Activated T-cell treated with anti-CD3 and anti-CD28 coated beads, Interleukin-2, amount 50 U/mL, for 24 hours (primary cell): ENCODE data around the gene MYBPC3.

ENCODE experiments used
- DNase-seq: peaks from one replicate; pipeline ENCODE4 v3.0.0-alpha.2; 2020
- H3K27ac Mint-ChIP-seq: 2 replicates; pipeline ENCODE4 v1.8.0; 2020; ENCODE audit warnings: mild to moderate bottlenecking, mixed read lengths
- H3K27me3 Mint-ChIP-seq: 2 replicates; pipeline ENCODE4 v1.8.0; 2020; ENCODE audit warnings: mixed read lengths
- H3K36me3 Mint-ChIP-seq: 2 replicates; pipeline ENCODE4 v1.8.0; 2020; ENCODE audit warnings: low read depth, mixed read lengths
- H3K4me1 Mint-ChIP-seq: 2 replicates; pipeline ENCODE4 v1.8.0; 2020; ENCODE audit warnings: low read depth, mixed read lengths
- H3K4me3 Mint-ChIP-seq: 2 replicates; pipeline ENCODE4 v1.8.0; 2020; ENCODE audit warnings: mild to moderate bottlenecking, moderate library complexity, mixed read lengths
- H3K9me3 Mint-ChIP-seq: 2 replicates; pipeline ENCODE4 v1.8.0; 2020; ENCODE audit warnings: mixed read lengths

The MYBPC3 gene

DNA sequence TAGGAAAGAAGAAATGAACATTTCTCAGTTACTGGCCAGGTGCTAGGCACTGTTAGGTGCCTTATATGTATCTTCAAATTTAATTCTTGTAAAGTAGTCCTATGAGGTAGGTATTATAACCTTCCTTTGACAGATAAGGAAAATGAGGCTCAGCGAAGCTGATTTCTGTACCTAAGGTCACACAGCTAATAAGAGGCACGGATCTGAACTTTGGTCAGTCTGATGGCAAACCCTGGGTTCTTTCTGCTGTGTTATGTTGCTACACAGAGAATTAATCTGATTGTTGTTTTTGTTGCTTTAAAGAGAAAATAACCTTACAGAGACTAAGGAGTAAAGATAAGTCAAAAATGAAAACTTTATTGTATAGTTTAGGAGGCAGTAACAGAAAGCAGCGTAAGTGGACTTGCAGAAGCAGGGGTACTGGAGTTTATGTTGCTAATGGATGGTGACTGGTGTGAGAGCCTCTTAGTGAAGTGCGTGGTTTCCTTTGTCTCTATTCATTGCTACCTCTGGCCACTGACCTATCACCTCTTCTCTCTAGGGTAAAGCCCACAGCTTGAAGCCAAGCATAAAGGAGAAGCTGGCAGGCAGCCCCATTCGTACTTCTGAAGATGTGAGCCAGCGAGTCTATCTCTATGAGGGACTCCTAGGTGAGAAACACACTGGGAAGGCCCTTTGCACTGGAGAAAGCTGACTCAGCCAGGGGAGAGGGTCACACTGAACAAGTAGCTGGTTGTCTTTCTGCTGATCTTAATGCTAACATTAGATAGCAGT, 44.3 kb downstream of the MYBPC3 start:
- Mint-ChIP-seq H3K4me1 (peaks cover 2% of the 10 kb centered on the region), H3K9me3 (no peaks in the 10 kb centered on the region), H3K4me3 (no peak overlapping the region), H3K27ac (no peak overlapping the region), H3K36me3 (peaks cover 96% of the 10 kb centered on the region), H3K27me3 (no peaks in the 10 kb centered on the region)
- DNase-seq = peak; percentile 5

DNA sequence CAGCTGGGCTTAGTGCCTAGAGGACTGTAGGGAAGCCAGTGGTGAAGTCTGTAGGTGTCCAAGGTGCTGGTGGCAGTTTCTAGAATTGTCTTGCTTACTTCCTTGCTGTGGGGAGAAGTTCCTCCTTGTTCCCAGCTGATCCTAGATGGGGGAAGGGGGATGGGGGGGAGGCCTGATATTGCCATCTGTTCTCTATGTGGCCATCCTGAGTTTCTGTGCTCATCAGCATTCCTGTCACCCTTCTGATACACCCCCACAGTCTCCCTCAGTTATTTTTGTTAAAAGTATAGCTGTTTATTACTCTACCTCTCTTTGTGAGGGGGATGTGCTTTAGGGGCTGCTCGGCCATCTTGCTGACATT, 46.0 kb downstream of the MYBPC3 start:
- no peak for DNase-seq
- Mint-ChIP-seq H3K4me1 (peaks cover 11% of the 10 kb centered on the region), H3K9me3 (peaks cover 7% of the 10 kb centered on the region), H3K27ac (peak overlapping the region; percentile 44), H3K4me3 (no peak overlapping the region), H3K36me3 (peaks cover 98% of the 10 kb centered on the region), H3K27me3 (no peaks in the 10 kb centered on the region)

DNA sequence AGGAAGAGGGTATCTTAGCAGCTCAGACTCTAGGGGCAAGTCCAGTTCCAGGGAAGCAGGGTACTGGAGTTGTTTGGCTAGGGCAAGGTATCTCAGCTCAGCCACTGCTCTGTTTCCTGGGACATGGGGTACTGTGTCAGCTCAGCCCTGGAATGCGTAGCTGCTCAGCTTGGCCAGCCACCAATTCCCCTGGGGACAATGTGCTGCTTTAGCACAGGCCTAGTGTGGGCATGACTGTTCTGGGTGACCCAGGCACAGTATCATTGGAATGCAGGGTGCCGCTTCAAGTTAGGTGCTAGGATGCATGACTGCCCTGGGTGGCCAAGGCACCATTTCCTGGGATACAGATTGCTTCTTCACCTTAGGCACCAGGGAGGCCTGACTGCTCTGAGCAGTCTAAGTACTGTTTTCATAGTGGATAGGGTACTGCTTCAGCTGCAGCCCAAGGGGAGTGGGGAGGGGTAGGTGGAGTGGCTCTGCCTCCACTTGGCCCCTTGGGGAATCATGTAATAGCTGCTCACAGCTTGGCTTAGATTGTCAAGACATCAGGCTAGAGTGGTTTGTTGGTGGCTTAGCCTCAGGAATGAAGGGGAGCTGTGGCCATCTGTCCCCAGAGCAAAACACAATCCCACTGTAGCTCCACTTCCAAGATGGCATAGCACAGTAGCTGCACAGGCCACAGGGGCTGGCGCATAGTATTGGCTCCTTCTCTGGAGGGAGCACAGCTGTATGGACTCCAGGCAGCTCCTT, 46.6 kb downstream of the MYBPC3 start:
- Mint-ChIP-seq H3K4me1 (peaks cover 11% of the 10 kb centered on the region), H3K36me3 (peaks cover 97% of the 10 kb centered on the region), H3K27ac (peak overlapping the region; percentile 44), H3K9me3 (peaks cover 7% of the 10 kb centered on the region), H3K4me3 (no peak overlapping the region), H3K27me3 (no peaks in the 10 kb centered on the region)
- peak; percentile 14 for DNase-seq

DNA sequence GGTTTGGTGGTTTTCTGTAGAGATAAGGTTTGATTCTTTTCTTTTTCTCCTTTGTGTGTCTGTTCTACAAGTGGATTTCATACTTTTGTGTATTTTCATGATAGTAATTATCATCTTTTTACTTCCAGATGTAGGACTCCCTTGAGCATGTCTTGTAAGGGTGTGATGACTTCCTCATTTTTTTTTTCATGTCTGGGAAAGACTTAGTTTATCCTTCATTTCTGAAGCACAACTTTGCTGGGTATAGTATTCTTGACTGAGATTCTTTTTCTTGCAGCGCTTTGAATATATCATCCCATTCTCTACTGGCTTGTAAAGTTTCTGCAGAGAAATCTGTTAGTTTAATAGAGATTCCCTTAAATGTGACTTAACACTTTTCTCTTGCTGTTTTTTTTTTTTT, 49.6 kb downstream of the MYBPC3 start:
- no peak for DNase-seq
- peaks cover 7% of the 10 kb centered on the region for H3K9me3 Mint-ChIP-seq
- peaks cover 99% of the 10 kb centered on the region for H3K36me3 Mint-ChIP-seq
- peak overlapping the region; percentile 83 for H3K27ac Mint-ChIP-seq
- peaks cover 13% of the 10 kb centered on the region for H3K4me1 Mint-ChIP-seq
- H3K4me3 Mint-ChIP-seq = no peak overlapping the region
- no peaks in the 10 kb centered on the region for H3K27me3 Mint-ChIP-seq

DNA sequence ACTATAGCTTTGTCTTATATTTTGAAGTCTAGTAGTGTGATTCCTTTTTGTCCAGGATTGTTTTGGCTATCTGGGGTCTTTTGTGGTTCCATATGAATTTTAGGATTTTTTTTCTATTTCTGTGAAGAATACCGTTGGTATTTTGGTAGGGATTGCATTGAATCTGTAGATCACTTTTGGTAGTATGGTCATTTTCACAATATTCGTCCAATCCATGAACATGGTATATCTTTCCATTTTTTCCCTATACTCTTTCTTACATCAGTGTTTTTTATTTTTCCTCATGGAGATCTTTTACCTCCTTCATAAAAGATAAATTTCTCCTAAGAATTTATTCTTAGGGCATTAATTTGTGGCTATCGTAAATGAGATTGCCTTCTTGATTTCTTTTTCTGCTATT, 53.4 kb downstream of the MYBPC3 start:
- Mint-ChIP-seq H3K27ac (peak overlapping the region; percentile 3), H3K36me3 (peaks cover 92% of the 10 kb centered on the region), H3K4me1 (peaks cover 11% of the 10 kb centered on the region), H3K4me3 (no peak overlapping the region), H3K9me3 (peaks cover 7% of the 10 kb centered on the region), H3K27me3 (no peaks in the 10 kb centered on the region)
- no peak for DNase-seq

DNA sequence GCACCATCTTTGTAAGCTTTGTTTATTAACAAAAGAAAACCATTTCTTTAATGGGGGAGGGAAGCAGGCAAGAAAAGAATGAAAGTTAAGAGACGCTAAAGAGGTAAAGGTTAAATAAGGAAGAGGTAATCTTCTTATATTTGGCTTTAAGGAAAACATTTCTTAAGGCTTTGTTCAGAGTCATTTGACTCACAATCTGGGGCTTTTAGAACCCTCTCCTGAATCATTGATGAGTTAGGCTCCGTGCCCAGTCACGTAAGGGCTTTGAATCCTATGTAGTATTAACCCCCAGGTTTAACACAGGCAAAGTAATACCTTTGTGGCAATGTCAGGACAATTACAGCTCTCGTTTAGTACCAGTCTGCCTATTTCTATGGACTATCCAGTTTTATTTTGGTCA, 56.5 kb downstream of the MYBPC3 start:
- no peaks in the 10 kb centered on the region for H3K9me3 Mint-ChIP-seq
- peaks cover 93% of the 10 kb centered on the region for H3K36me3 Mint-ChIP-seq
- H3K4me1 Mint-ChIP-seq = peaks cover 2% of the 10 kb centered on the region
- no peak overlapping the region for H3K27ac Mint-ChIP-seq
- DNase-seq = no peak
- H3K27me3 Mint-ChIP-seq = no peaks in the 10 kb centered on the region
- no peak overlapping the region for H3K4me3 Mint-ChIP-seq

DNA sequence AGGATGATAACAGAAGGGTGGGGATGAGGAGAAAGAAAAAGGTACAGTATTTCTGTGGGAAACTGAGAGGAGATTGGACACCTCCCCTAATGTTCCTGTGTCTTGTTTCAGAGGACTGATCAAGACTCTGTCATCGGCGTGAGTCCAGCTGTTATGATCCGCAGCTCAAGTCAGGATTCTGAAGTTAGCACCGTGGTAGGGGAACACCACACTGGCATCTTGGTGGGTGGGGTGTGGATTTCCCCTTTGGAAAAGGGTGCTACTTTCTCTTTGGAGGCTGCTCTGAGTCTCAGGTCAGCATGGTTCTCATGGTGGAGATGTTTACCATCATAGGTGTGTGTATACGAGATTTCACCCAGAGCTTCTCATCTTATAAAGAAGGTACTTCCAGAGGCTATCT, 57.1 kb downstream of the MYBPC3 start:
- no peaks in the 10 kb centered on the region for H3K9me3 Mint-ChIP-seq
- H3K36me3 Mint-ChIP-seq = peaks cover 93% of the 10 kb centered on the region
- H3K4me3 Mint-ChIP-seq = no peak overlapping the region
- no peaks in the 10 kb centered on the region for H3K27me3 Mint-ChIP-seq
- no peaks in the 10 kb centered on the region for H3K4me1 Mint-ChIP-seq
- peak overlapping the region; percentile 69 for H3K27ac Mint-ChIP-seq
- no peak for DNase-seq

DNA sequence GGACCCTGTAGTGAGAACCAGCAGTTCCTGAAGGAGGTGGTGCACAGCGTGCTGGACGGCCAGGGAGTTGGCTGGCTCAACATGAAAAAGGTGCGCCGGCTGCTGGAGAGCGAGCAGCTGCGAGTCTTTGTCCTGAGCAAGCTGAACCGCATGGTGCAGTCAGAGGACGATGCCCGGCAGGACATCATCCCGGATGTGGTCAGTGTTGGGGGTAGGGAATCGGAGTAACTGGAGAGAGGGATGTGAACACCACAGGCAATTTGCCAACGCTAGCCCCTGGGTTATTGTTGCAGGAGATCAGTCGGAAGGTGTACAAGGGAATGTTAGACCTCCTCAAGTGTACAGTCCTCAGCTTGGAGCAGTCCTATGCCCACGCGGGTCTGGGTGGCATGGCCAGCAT, 62.6 kb downstream of the MYBPC3 start:
- Mint-ChIP-seq H3K4me1 (no peaks in the 10 kb centered on the region), H3K27me3 (no peaks in the 10 kb centered on the region), H3K27ac (no peak overlapping the region), H3K4me3 (no peak overlapping the region), H3K36me3 (peaks cover 95% of the 10 kb centered on the region), H3K9me3 (no peaks in the 10 kb centered on the region)
- no peak for DNase-seq

DNA sequence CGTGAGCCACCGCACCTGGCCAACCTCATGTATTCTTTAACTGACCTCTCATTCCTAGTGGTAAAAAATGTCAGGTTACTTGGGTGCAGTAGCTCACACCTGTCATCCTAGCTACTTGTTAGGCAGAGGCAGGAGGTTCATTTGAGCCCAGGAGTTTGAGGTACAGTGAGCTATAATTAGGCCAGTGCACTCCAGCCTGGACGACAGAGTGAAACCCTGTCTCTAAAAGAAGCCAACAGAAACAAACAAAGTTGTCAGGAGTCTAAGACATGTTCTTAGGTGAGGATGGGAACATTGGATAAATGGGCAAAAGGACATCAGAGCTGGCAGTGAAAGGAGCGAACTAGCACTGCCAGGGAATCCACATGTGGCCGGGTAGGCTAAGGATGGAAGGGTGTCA, 64.4 kb downstream of the MYBPC3 start:
- no peaks in the 10 kb centered on the region for H3K9me3 Mint-ChIP-seq
- peaks cover 99% of the 10 kb centered on the region for H3K36me3 Mint-ChIP-seq
- no peak overlapping the region for H3K4me3 Mint-ChIP-seq
- H3K4me1 Mint-ChIP-seq = no peaks in the 10 kb centered on the region
- no peak for DNase-seq
- H3K27ac Mint-ChIP-seq = peak overlapping the region; percentile 45
- no peaks in the 10 kb centered on the region for H3K27me3 Mint-ChIP-seq

DNA sequence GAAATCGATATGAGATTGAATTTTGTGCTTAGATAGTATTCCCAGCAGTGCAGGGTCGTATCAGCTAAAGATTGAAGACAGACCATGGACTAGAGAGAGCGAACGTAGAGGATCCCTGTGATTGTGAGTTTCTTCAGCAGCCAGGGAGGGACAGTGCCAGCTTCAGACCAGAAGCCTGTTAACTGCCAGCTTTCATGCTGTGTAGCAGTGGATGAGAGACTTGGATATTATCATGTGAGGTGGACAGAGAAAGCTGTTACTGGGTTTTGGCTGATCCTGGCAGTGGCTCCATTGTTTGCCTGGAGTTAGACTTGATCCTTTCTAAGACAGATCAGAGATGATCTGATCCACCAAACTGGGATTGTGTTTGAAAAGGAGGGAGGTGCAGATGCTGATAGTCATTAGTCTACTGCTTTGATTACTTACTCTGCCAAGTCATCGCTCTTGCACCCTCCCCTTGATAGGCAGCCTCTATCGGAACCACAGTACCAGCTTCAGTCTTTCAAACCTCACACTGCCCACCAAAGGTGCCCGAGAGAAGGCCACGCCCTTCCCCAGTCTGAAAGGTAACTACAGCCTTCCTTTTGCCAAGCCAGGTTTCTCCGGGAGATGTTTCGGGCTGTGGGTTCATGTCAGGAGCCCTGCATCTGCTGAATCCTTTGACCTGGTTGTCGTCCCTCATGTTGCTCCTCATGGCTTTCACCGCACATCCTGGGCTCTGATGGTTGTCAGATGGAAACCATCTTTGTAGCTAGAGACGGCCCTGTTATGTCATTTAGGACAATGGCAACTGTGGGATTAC, 66.3 kb downstream of the MYBPC3 start:
- H3K36me3 Mint-ChIP-seq = peaks cover 95% of the 10 kb centered on the region
- H3K9me3 Mint-ChIP-seq = no peaks in the 10 kb centered on the region
- no peak overlapping the region for H3K4me3 Mint-ChIP-seq
- no peak overlapping the region for H3K27ac Mint-ChIP-seq
- DNase-seq = no peak
- H3K4me1 Mint-ChIP-seq = no peaks in the 10 kb centered on the region
- H3K27me3 Mint-ChIP-seq = no peaks in the 10 kb centered on the region

DNA sequence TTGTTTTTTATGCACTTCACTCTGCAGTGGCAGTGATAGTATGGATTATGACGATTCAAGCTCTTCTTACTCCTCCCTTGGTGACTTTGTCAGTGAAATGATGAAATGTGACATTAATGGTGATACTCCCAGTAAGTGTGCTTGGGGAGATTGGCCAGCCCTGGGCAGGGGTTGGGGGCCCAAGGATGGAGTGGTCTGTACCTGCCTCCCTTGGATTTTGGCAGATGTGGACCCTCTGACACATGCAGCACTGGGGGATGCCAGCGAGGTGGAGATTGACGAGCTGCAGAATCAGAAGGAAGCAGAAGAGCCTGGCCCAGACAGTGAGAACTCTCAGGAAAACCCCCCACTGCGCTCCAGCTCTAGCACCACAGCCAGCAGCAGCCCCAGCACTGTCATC, 68.4 kb downstream of the MYBPC3 start:
- H3K27ac Mint-ChIP-seq = no peak overlapping the region
- DNase-seq = no peak
- H3K4me3 Mint-ChIP-seq = no peak overlapping the region
- no peaks in the 10 kb centered on the region for H3K27me3 Mint-ChIP-seq
- H3K36me3 Mint-ChIP-seq = peaks cover 93% of the 10 kb centered on the region
- no peaks in the 10 kb centered on the region for H3K4me1 Mint-ChIP-seq
- no peaks in the 10 kb centered on the region for H3K9me3 Mint-ChIP-seq

DNA sequence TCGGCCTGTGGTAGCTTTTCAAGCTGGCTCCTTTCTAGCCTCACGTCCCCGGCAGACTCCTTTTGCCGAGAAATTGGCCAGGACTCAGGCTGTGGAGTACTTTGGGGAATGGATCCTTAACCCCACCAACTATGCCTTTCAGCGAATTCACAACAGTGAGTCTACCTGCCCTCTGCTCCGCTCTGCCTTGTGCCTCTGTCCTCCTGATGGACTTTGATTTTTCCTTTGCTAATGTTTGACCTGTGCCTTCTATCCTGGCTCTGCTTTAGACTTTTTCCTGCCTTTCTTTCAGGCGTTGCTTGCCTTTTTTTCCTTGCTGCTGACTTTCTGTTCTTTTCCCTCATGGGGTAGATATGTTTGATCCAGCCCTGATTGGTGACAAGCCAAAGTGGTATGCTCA, 70.0 kb downstream of the MYBPC3 start:
- Mint-ChIP-seq H3K4me1 (no peaks in the 10 kb centered on the region), H3K36me3 (peaks cover 91% of the 10 kb centered on the region), H3K4me3 (no peak overlapping the region), H3K27ac (peak overlapping the region; percentile 68), H3K9me3 (no peaks in the 10 kb centered on the region), H3K27me3 (no peaks in the 10 kb centered on the region)
- DNase-seq = no peak
